LNCAP (cell line): ENCODE measurements around the gene MTA1.

Source experiments
- TF ChIP-seq, protein P1 (sequence below): fragments of 450-650 bp; IDR thresholded peaks from 2 replicates; pipeline ENCODE4 v1.5.1; 2017; ENCODE audit warnings: mild to moderate bottlenecking

MTA1 gene

DNA sequence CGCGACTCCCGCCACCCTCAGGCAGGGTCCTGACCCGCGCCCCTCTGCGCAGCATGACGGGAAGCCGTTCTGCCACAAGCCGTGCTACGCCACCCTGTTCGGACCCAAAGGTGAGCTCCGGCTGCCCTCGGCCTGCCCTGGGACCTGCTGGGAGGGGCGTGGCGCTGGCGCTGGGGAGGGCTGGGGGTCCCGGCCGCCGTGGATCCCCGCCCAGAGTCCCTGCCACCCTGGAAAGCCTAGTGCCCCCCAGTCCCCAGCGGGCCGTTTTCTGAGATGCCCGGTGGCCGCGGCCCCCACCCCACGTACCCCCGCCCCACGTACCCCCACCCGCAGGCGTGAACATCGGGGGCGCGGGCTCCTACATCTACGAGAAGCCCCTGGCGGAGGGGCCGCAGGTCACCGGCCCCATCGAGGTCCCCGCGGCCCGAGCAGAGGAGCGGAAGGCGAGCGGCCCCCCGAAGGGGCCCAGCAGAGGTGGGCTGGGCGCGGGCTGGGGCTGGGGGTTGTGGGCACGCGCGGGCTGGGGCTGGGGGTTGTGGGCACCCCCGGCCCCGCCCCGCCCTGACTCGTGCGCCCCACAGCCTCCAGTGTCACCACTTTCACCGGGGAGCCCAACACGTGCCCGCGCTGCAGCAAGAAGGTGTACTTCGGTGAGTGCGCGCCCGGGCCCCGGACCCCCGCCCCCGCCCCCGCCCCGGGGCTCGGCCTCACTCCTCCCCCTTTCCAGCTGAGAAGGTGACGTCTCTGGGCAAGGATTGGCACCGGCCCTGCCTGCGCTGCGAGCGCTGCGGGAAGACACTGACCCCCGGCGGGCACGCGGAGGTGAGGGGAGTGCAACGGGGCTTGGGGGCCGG lies 59.0 kb downstream of the MTA1 start:
- TF ChIP-seq, protein P1, sequence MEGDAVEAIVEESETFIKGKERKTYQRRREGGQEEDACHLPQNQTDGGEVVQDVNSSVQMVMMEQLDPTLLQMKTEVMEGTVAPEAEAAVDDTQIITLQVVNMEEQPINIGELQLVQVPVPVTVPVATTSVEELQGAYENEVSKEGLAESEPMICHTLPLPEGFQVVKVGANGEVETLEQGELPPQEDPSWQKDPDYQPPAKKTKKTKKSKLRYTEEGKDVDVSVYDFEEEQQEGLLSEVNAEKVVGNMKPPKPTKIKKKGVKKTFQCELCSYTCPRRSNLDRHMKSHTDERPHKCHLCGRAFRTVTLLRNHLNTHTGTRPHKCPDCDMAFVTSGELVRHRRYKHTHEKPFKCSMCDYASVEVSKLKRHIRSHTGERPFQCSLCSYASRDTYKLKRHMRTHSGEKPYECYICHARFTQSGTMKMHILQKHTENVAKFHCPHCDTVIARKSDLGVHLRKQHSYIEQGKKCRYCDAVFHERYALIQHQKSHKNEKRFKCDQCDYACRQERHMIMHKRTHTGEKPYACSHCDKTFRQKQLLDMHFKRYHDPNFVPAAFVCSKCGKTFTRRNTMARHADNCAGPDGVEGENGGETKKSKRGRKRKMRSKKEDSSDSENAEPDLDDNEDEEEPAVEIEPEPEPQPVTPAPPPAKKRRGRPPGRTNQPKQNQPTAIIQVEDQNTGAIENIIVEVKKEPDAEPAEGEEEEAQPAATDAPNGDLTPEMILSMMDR, result no peak

DNA sequence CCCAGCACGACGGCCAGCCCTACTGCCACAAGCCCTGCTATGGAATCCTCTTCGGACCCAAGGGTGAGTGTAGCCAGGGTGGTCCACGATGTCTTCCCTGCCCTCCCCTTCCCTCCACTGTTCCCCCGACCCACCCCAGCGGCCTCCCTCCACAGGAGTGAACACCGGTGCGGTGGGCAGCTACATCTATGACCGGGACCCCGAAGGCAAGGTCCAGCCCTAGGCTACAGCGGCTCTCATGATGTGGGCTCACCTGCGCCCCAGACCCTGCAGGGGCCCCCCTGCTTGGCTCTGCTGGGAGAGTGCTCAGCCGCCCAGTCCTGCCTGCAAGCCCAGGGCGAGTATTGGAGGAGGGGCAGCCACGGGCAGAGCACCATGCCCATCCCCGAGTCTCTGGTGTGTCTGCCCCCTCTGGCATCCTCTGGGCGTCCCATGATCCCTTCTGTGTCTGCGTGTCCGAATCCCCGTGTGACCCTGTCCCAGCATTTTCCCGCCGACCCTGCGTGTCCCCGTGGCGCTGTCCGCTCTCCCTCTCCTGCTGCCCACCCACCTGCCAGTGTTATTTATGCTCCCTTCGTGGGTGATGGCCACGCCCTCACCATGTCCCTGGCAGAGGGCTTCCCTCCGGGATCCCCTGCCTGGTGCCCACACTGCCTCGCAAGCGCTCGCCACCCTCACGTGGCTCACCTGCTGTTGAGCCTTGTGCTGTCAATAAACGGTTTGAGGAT lies 60.0 kb downstream of the MTA1 start:
- TF ChIP-seq, protein P1, result no peak

DNA sequence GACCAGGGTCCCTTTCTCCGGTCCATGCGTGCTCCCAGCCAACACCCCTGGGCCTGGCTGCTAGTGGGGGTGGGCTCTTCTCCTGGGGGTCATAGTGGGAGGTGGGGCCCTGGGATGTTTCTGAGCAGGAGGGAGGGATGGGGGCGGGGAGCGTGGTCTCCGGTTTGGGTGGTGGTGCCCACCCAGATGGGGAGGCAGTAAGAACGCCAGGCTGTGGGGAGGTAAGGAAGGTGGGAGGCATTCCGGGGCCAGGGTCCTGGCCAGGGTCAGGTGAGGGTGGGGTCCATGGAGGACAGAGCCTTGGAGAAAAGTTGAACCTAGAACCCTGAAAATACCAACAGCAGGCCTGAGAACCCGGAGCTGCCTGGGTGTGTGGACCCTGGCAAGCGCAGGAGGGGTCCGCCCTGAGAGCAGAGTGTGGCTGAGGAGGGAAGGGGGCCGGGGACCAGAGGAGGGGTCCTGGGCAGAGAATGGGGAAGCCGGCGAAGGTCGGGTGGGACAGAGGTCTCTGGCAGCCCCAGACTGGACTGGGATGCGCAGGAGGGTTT lies 60.6 kb downstream of the MTA1 start:
- TF ChIP-seq, protein P1, result no peak

DNA sequence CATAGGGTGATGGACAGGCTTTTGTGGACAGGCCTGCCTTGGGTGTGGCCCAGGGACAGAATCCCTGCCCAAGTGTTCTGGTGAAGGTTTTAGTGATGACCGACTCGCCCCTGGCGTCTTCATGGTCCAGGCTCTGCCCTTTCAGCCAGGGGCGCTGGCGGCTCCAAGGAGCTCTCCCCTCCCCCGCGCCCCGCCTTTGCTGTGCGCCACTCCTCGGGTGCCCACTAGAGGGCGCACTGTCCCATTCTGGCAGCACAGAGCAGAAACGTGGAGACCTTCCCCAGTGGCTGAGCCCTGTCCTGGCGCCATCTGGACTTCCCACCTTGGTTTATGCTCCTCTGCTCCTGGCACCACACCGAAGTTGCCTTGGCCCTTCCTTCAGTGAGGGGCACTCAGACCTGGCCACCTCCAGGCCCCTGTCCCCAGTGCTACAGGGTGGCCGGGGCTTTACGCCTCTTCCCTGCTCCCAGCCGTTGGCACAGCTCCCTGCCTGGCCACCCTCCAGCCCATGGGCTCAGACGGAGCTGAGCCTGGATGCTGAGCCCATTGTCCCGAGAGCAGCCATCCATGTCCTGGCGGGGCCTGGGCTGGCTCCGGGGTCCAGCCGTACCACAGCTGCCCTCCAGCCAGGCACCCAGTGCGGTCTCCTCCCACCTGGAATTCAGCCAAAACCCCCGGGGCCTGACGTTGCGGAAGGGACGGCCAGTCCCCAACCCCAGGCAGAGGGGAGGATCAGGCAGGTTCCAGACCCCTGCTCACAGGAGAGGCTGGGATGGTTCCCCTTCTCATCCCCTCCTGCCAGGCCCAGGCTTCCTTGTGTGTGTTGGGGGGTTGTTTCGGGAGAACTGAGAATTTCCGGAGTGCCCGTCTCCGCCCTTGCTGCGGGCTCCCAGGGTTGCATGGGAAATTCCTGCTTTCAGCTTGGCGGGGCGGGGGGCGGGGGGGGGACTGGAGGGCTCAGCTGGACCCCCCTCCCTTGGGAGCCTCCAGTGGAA lies 61.5 kb downstream of the MTA1 start:
- TF ChIP-seq, protein P1, result peak; percentile 98

DNA sequence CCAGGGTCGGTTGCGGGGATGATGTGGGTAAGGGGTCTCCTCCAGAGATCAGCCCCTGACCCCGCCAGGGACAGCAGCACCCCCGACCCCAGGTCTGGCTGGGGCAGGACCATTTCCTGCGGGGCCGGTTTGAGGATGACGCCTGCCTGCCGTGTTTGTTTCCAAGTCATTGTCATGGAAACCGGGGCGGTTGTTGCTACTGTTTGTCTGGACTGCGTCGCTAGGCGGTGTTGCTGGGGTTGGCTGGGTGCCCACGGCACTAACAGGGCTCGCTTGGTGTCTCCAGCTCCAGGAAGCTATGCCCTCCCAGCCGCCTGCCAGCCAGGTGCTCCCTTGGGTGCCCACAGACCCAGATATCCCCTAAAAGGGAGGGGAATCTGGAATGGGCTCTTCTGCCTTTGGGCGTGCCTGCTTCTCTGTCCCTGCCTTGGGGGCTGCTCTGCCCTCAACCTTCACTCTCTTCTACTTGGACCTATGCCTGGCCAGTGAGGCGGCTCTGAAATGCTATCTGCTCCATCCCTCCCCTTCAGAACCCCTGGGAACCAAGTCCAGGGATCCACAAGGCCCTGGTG lies 62.3 kb downstream of the MTA1 start:
- TF ChIP-seq, protein P1, result no peak

DNA sequence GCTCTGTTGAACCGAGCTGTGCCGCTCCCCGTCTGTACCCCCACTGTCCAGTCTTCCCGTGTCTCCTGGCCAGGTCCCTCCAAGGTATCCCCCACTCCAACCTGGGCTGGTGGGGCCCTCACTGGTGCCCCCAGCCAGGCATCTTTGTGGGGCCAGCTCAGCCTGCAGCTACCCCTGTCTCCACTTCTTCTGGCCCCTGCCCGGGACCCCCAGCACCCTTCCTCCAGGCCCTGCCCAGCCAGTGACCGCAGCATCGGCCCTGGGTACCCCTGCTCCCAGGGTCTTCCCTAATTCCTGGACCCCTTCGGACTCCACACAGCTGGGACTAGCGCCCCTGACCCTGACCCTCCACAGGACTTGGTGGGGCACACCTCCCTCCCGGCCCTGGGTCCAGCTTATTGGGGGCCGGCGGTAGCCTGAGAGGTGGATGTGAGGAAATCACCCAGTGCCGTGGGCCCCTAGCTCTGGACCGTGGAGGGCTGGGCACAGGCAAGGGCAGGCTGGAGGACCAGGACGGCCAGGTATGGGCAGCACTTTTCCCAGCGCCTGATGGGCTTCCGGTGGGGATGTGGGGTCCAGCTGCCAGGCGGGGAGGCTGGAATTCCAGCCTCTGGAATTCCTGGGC lies 63.0 kb downstream of the MTA1 start:
- TF ChIP-seq, protein P1, result no peak
